Cortex of kidney (tissue), 1 donor: ENCODE data around the gene WDR33.

Experiments used
- DNase-seq: peaks from one replicate; lab custom pipeline; 2025; lab: John Stamatoyannopoulos, UW

The WDR33 gene

DNA sequence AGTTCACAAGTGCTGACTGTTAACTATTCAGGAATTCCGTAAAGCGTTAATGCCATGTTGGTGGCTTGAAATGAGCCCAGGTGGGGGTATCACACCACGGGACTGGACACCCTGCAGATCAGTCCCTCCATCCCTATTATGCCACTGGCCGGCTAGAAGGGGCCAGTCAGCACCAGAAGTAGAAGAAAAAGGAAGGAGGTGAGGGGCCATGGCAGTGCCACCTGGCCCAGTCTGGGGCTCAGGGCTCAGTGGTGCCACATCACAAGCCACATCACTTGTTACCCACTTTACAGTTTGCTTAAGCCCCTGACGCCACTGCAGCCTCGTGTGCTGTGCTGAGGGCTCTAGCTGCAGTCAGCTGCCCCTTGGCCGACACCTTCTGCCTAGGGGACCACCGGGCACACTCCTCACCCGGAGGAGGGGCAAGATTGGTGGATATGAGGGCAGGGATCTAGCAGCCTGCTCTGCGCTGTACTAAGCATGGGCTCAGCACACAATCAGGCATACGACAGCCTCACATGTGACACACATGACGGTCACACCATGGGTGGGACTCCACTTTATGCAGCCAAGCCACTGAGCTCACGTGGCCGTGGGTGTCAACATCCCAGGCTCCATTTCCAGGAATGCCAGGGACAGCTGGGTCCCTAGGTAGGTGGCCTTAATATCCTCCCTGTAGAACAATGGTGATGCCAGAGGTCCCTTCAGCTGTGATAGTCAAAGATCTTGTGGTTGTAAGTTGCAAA lies 139.2 kb downstream of the WDR33 start:
- DNase-seq: no peak

DNA sequence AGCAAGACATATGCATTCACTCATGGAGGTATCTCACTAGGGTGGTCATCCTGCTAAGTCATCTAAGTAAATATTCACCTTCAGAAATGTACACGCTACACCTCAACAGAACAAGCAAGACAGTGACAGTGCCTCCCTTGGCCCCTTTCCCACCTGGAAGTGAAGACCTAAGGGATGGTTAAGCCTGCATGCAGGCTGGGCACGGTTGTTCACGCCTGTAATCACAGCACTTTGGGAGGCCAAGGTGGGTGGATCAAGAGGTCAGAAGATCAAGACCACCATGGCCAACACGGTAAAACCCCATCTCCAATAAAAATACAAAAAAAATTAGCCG lies 140.0 kb downstream of the WDR33 start:
- DNase-seq: no peak

GRCh38 chr2:127670055-127670956 lies 140.7 kb downstream of the WDR33 start:
- DNase-seq: no peak

- DNase-seq: no peak
These were observed 141.9 kb downstream of the WDR33 start for GRCh38 chr2:127669056-127669455.

- no peak for DNase-seq
These were observed 145.6 kb downstream of the WDR33 start for GRCh38 chr2:127665267-127665893.

DNA sequence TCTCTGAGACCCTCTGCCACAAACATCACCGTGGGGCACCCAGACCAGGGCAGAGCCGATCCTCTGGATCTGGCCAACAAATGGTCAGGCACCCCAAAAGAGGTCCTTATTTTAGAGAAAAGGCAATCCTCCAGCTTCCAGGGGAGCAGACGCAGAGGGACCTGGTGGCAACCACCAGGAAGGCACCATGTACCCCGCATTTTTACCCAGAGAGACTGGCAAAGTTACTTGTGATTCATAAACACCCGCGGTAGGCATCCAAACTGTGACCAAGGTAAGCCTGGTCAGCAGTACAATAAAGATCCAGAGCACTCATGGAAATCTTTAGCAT lies 146.1 kb downstream of the WDR33 start:
- DNase-seq: no peak

DNA sequence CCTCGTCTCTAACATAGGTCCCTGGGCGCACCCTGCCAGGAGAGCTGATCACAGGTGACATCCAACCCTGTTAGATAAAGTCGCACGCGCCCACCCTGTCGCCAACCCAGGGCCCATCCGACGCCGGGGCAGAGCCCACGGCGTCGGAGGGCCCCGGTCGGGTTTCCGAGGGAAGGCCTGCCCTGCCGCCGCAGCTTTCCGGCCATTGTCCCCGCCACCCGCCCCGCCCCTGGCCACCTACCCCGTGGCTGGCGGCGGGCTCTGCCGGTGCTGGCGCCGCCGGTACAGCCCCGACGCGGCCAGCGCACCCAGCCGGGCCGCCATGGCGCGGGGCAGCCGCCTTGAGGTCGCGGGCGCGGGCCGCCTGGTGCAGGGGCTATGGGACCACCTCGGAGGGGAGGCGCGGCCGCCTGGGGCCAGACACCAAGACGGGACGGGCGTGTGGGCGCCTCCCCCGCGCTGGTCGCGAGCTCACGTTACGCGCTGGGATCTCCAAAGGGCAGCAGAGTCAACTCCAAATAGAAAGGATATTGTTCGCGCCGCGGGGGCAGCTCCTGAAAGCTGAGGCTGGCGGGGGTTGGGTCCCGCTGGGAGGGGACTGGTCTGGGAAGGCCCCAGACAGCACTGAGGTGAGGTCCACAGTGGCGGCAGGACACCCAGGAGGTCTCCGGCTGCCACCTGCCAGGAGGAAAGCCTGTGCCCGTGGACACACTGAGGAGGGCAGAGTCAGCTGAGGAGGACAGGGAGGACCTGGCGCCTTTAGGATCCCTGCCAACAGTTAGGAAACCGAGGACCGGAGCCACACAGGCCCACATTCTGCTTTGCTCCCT lies 146.7 kb downstream of the WDR33 start:
- no peak for DNase-seq

DNA sequence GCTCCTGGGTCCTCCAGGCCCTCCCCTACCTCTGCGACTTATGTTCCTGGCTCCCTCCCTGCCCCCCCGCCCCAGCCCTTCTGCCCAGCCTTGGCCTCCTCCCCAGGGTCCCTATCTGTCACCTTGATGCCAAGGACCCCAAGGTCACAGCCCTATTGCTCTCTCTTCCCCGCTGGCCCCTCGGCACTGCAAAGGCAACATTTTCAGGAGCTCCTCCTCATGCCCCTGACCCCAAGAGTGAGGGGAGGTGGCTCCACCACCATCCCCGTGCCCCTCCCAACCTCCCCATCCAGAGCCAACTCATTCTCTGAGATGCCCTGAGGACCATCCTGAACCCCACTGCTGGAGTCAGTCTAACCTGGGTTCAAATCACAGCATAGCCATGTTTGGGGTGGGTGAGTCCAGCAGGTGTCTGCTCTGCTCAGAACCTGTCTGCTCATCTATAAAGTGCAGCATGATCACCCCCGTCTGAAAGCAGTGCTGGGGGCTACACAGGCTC lies 147.4 kb downstream of the WDR33 start:
- DNase-seq: no peak

- no peak for DNase-seq
These were observed 147.9 kb downstream of the WDR33 start for GRCh38 chr2:127662937-127663565.

- no peak for DNase-seq
These were observed 148.9 kb downstream of the WDR33 start for GRCh38 chr2:127661949-127662510.

- DNase-seq: no peak
These were observed 149.8 kb downstream of the WDR33 start for GRCh38 chr2:127661072-127661649.

DNA sequence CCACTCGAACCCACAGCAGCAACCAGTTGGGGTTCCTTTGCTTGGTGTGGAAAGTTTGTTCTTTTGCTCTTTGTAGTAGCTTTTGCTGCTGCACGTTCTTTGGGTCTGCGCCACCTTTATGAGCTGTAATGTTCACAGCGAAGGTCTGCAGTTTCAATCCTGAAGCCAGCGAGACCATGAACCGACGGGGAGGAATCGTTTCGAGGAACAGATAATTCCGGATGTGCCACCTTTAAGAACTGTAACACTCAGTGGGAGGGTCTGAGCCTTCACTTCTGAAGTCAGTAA lies 150.7 kb downstream of the WDR33 start:
- no peak for DNase-seq

GRCh38 chr2:127659408-127660290 lies 151.3 kb downstream of the WDR33 start:
- no peak for DNase-seq

DNA sequence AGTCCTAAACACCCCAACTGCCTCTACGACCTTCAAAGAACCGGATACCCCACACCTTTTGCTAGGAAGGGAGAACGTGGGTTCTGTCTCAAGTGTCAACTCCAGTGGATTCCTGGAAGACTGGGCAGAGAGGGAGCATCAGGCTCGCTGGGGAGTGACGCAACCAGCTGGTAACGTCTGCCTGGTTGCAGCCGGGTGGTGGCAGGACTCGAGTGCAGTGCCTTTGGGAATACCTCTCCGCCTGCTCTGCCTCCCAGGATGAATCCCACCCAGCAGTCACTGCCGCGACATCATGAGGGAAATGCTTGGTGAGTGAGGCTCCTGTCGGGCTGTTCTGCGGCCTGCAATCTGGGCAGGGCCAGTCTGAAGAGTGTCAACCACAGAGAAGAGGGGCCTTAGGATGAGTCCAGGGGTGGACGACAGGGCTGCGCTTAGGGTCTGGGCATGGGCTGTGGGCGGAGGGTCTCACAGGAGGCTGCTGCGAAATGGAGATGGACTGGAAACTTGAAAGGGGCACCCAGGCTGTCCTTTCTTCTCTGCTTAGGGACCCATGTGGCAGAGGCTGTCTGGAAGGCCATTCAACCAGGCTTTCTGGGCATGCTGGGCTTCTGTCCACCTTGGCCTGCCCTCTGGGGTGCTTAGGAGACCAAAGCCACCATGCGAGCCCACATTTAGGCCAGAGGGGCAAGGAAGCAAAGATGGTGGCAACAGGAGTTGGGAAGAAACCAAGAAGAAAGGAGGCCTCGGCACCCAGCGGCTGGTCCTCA lies 152.1 kb downstream of the WDR33 start:
- no peak for DNase-seq

DNA sequence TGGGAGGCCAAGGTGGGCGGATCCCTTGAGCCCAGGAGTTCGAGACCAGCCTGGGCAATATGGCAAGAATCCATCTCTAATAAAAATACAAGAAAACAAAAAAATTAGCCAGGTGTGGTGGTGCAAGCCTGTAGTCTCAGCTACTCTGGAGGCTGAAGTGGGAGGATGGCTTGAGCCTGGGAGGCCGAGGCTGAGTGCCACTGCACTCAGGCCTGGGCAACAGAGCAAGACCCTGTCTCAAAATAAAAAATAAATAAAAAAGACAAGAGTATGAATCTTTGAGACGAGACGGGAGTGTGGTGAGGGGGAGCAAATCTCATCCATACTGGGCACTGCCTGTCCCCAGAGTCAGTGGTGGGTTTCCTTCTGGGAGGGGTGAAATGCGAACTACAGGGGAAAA lies 152.8 kb downstream of the WDR33 start:
- DNase-seq: no peak

DNA sequence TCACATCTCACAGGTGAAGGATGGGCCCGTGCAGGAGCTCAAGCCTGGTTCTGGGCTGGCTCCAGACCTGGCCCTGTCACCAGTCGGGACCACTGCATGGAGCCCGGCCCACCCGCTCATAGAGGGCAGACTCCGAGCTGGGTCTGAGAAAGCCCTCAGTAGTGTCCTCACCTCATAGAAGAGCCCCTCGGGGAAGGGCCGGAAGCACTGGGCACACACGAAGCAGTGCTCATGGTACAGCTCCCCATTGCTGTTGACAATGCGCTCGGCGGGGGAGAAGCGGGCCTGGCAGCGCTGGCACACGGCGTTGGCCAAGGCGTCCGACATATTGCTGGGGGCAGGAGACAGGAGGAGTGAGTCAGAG lies 153.8 kb downstream of the WDR33 start:
- no peak for DNase-seq

GRCh38 chr2:127656569-127657231 lies 154.3 kb downstream of the WDR33 start:
- no peak for DNase-seq

DNA sequence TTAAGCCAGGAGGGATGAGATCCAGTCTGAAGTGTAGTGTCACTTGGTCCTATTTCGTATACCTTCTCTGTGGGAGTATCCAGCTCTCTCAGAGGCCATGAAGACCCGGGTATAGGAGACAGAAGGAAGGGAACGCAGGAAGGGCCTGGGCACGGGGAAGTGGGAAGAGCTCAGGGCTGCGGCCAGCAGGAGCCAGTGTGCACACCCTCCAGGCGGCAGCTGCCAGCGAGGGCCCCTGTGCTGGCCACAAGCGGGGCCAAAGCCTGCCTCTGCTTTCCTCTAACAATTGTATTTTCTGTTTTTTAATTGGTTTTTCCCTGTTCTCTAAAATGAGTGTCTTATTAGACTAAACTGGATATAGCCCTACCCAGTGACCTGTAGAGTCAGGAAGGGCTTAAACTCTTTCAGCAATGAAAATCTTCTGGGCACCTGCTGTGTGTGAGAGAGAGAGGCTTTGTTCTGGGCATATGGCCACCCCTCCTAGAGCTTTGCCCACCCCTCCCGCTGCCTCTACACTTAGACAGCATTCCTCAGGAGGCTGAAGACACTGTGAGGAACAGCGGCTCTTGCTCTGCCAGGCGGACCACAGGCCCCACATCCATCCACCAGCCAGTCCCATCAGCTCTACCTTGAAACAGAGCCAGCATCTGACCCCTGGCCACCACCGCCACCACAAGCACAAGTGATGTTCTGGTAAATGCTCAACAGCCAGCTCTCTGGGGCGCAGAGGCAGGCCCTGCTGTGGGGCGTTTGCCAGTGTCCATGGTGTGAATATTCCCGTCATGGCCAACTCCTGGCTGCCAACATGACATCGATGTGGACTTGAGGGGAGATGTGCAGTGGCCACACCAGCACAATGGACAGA lies 155.5 kb downstream of the WDR33 start:
- DNase-seq: no peak
